HG02759 (cell line): Measurements from ENCODE around the gene MMEL1.
"Not testable (repeated sequence)": the region's sequence is repeated elsewhere in the genome, so short reads cannot be mapped to it uniquely, and the experiment has no call there.

Experiments
- ATAC-seq: cut with Tn5 transposase; IDR thresholded peaks from one replicate; pipeline ENCODE4 v1.9.1; 2021; ENCODE audit warnings: mild to moderate bottlenecking, moderate library complexity; ENCODE audit not compliant: unreplicated experiment

The MMEL1 gene

GRCh38 chr1:2575801-2576663, 56.8 kb downstream of the MMEL1 start:
- no peak for ATAC-seq

GRCh38 chr1:2574350-2574749, 58.5 kb downstream of the MMEL1 start:
- ATAC-seq = no peak

GRCh38 chr1:2573250-2573920, 59.4 kb downstream of the MMEL1 start:
- ATAC-seq = no peak

GRCh38 chr1:2571348-2571747, 61.5 kb downstream of the MMEL1 start:
- ATAC-seq = no peak

- ATAC-seq = no peak
Observed at GRCh38 chr1:2570332-2570731, 62.5 kb downstream of the MMEL1 start.

GRCh38 chr1:2569703-2570102, 63.1 kb downstream of the MMEL1 start:
- not testable (repeated sequence) for ATAC-seq

- no peak for ATAC-seq
Observed at GRCh38 chr1:2569060-2569459, 63.8 kb downstream of the MMEL1 start.

GRCh38 chr1:2568187-2568816, 64.5 kb downstream of the MMEL1 start:
- ATAC-seq = not testable (repeated sequence)

- ATAC-seq = no peak
Observed at GRCh38 chr1:2567083-2567679, 65.6 kb downstream of the MMEL1 start.

GRCh38 chr1:2566101-2567045, 66.4 kb downstream of the MMEL1 start:
- no peak for ATAC-seq

- no peak for ATAC-seq
Observed at GRCh38 chr1:2564815-2565374, 67.9 kb downstream of the MMEL1 start.

GRCh38 chr1:2564006-2564814, 68.6 kb downstream of the MMEL1 start:
- ATAC-seq = no peak

GRCh38 chr1:2563205-2563604, 69.6 kb downstream of the MMEL1 start:
- no peak for ATAC-seq

- no peak for ATAC-seq
Observed at GRCh38 chr1:2561898-2562895, 70.6 kb downstream of the MMEL1 start.

GRCh38 chr1:2561446-2561845, 71.4 kb downstream of the MMEL1 start:
- ATAC-seq = no peak

GRCh38 chr1:2560299-2561073, 72.3 kb downstream of the MMEL1 start:
- ATAC-seq = no peak
